ENCODE results near the gene NME5.
A peak's percentile ranks its signal among the peaks of the same experiment; 100 is the strongest.

Gene NME5

GRCh38 chr5:138132543-138132942, 6.7 kb downstream of the NME5 start:
- peak overlapping the region; percentile 43; the same call in 1 of the 2 replicates for H3K4me3 ChIP-seq (ENCODE audit: low read depth, low read length)
- DNase-seq, result no peak
- H3K27me3 ChIP-seq (ENCODE audit: insufficient read depth, low read depth, severe bottlenecking), result no peaks in the 10 kb centered on the region
- H3K9me3 ChIP-seq (ENCODE audit: severe bottlenecking), result no peaks in the 10 kb centered on the region
- no peak for TF ChIP-seq CTCF (IDR thresholded peaks at IDR 0.05; ENCODE audit: low read depth, low read length)
- no peaks in the 10 kb centered on the region for H3K36me3 ChIP-seq
- H3K27ac ChIP-seq, result no peak overlapping the region

GRCh38 chr5:138129347-138129746, 9.9 kb downstream of the NME5 start:
- Histone ChIP-seq H3K9me3 (ENCODE audit: severe bottlenecking) (no peaks in the 10 kb centered on the region), H3K4me3 (ENCODE audit: low read depth, low read length) (no peak overlapping the region), H3K27me3 (ENCODE audit: insufficient read depth, low read depth, severe bottlenecking) (no peaks in the 10 kb centered on the region), H3K27ac (no peak overlapping the region), H3K36me3 (no peaks in the 10 kb centered on the region)
- no peak for TF ChIP-seq CTCF (IDR thresholded peaks at IDR 0.05; ENCODE audit: low read depth, low read length)
- no peak for DNase-seq

- Histone ChIP-seq H3K9me3 (ENCODE audit: severe bottlenecking) (no peaks in the 10 kb centered on the region), H3K27me3 (ENCODE audit: insufficient read depth, low read depth, severe bottlenecking) (no peaks in the 10 kb centered on the region), H3K4me3 (ENCODE audit: low read depth, low read length) (no peak overlapping the region), H3K36me3 (no peaks in the 10 kb centered on the region), H3K27ac (no peak overlapping the region)
- no peak for TF ChIP-seq CTCF (IDR thresholded peaks at IDR 0.05; ENCODE audit: low read depth, low read length)
- DNase-seq, result no peak
These were observed 10.9 kb downstream of the NME5 start for GRCh38 chr5:138128334-138128733.

- Histone ChIP-seq H3K9me3 (ENCODE audit: severe bottlenecking) (no peaks in the 10 kb centered on the region), H3K4me3 (ENCODE audit: low read depth, low read length) (no peak overlapping the region), H3K27ac (no peak overlapping the region), H3K36me3 (no peaks in the 10 kb centered on the region), H3K27me3 (ENCODE audit: insufficient read depth, low read depth, severe bottlenecking) (no peaks in the 10 kb centered on the region)
- TF ChIP-seq CTCF (IDR thresholded peaks at IDR 0.05; ENCODE audit: low read depth, low read length), result no peak
- no peak for DNase-seq
These were observed 24.0 kb downstream of the NME5 start for GRCh38 chr5:138115254-138115653.

GRCh38 chr5:138111937-138112336, 27.3 kb downstream of the NME5 start:
- no peaks in the 10 kb centered on the region for H3K36me3 ChIP-seq
- no peaks in the 10 kb centered on the region for H3K27me3 ChIP-seq (ENCODE audit: insufficient read depth, low read depth, severe bottlenecking)
- no peak overlapping the region for H3K27ac ChIP-seq
- no peak overlapping the region for H3K4me3 ChIP-seq (ENCODE audit: low read depth, low read length)
- no peaks in the 10 kb centered on the region for H3K9me3 ChIP-seq (ENCODE audit: severe bottlenecking)
- TF ChIP-seq CTCF (IDR thresholded peaks at IDR 0.05; ENCODE audit: low read depth, low read length), result no peak
- DNase-seq, result no peak

- no peak for TF ChIP-seq CTCF (IDR thresholded peaks at IDR 0.05; ENCODE audit: low read depth, low read length)
- Histone ChIP-seq H3K27me3 (ENCODE audit: insufficient read depth, low read depth, severe bottlenecking) (no peaks in the 10 kb centered on the region), H3K27ac (no peak overlapping the region), H3K9me3 (ENCODE audit: severe bottlenecking) (no peaks in the 10 kb centered on the region), H3K36me3 (no peaks in the 10 kb centered on the region), H3K4me3 (ENCODE audit: low read depth, low read length) (no peak overlapping the region)
- DNase-seq, result no peak
These were observed 28.0 kb downstream of the NME5 start for GRCh38 chr5:138111181-138111580.
